IPS DF 4.7 (cell line): ENCODE data around the gene SH2D6.
"Not testable (repeated sequence)": the region's sequence is repeated elsewhere in the genome, so short reads cannot be mapped to it uniquely, and the experiment has no call there.

Experiments used
- DNase-seq: peaks from one replicate; pipeline ENCODE4 v3.0.0-alpha.2; 2013; ENCODE audit warnings: low spot score; ENCODE audit errors: extremely low read depth

SH2D6 gene

DNA sequence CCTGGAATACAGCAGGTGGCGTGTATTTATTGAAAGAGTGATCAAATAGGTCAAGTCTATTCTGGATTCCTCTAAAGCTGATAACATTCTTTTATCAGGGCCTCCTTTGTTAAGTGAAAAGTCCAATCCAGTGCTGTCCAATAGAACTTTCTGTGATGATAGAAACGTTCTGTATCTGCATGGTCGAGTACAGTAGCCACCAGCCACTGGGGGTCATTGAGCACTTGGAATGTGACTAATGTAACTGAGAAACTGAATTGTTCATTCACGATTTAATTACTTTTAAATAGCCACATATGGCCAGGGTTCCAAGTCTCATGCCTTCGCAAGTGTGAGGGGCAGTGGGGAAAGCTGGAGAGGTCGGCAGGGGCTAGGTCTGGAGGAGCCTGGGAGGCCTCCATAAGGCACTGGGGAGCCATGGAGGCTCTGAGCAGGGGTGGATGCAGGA lies 20.5 kb downstream of the SH2D6 start:
- DNase-seq: no peak

DNA sequence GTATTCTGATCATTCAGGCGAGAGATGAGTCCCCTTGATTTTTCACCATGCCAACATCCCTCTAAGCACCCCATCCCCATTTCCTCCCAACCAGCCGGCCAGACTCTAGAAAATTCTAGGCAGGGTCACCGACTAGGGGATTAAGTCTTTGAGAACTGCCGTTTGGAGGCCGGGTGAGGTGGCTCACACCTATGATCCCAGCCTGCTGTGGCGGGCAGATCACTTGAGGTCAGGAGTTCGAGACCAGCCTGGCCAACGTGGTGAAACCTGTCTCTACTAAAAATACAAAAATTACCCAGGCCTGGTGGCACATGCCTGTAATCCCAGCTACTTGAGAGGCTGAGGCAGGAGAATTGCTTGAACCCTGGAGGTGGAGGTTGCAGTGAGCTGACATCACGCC lies 21.1 kb downstream of the SH2D6 start:
- not testable (repeated sequence) for DNase-seq

- DNase-seq: no peak
Measured at GRCh38 chr2:85439986-85440385, 21.5 kb downstream of the SH2D6 start.

DNA sequence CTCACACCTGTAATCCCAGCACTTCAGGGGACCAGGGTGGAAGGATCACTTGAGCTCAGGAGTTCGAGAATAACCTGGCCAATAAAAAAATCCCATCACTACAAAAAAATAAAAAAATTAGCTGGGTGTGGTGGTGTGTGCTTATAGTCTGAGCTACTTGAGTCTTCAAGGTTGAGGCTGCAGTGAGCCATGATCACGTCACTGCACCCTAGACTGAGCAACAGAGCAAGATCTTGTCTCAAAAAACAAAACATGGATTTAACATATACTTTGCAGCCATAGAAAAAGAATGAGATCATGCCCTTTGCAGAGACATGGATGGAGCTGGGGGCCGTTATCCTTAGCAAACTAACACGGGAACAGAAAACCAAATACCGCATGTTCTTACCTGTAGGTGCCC lies 22.2 kb downstream of the SH2D6 start:
- DNase-seq: no peak

GRCh38 chr2:85441864-85442263 lies 23.4 kb downstream of the SH2D6 start:
- no peak for DNase-seq

- DNase-seq: no peak
Measured at GRCh38 chr2:85444629-85445172, 26.2 kb downstream of the SH2D6 start.

DNA sequence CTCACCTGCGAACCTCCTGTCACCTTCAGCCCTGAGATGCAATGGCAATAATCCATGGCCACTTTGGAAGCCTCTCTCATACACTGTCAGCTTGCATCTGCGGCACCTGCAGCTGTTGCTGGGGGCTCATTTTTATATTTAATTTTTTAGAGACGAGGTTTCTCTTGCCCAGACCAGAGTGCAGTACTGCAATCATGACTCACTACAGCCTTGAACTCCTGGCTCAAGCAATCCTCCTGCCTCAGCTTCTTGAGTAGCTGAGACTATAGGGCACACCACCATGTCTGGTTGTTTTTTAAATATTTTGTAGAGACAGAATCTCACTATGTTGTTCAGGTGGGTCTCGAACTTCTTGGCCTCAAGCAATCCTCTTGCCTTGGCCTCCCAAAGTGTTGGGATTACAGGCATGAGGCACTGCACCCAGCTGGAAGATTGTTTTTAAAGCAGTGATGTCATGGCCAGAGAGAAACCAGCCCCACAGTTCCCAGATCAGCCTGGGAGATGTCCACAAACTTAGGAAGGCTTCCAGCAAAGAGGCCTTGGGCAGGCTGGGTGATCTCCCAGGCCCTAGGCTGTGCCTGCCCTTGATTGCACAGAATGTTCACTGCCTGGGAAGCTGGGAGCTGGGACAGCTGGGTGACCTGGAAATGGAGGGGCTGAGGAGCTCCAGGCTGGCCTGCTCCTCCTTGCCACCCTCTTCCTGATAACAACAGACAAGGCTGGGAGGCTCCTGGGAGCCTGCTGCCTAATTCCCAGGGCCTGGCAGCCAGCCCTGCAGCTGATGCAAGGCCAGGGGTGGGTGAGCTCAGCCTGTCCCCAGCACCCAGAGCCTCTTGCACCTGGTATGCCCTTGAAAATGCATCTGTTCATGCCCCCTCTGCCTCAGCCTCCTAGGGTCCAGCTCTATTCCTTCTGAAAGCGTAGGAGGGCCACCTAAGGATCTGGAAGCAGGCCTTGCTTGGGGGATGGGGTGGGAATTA lies 27.1 kb downstream of the SH2D6 start:
- no peak for DNase-seq

DNA sequence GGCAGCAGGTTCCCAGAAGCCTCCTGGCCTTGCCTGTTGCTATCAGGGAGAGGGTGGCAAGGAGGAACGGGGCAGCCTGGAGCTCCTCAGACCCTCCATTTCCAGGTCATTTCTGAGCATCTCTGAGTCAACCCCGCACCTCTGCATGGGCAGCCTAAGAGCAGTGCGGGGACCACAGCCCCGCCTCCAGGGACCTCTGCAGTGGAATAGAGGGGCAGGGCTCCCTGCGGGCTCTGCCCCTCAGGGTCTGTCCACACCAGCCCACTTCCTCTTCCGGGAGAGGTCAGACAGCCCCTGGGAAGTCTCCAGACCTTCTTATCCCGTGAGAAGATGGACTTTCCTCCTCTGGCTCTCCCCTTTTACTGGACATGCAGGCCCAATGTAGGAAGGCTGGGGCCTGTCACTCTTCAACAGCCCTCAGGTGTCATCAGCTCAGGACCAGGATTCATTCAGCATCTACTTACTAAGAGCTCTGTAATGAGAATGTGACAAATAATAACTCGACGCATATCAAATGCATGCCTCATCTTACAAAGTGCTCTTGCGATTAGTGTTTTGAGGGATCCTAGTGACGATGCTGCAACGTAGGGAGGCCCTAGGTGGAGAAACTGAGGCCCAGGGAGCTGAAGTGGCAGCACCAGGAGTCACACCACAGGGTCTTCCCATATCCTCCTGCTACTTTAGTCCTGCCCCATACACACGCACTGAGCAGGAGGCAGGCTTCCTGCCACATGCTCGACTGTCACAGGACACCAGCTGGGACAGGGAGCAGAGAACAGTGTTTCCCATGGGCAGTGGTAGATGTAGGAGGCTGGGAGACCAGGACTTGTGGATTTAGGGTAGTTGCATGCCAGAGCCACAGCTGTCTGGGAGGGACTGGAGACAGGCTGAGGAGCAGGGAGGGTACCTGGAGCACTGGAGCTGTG lies 28.0 kb downstream of the SH2D6 start:
- no peak for DNase-seq

DNA sequence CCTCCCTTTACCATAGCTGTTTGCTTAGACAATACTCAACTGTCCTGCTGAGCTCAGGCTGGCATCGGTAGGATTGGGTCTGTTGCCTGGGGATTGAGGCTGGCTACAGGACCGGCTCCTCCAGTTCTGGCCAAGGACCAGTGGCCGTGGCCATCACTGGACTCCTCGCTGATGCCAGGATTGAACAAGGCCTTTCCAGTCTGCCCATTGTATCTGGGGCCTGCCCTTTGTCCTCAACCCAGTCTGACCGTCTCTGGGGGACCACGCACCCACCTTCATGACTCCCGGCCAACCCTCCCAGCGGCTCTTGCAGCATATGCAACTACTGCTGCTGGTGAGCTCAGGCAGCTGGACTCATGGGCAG lies 28.7 kb downstream of the SH2D6 start:
- no peak for DNase-seq

GRCh38 chr2:85448461-85449213 lies 30.1 kb downstream of the SH2D6 start:
- DNase-seq: no peak

DNA sequence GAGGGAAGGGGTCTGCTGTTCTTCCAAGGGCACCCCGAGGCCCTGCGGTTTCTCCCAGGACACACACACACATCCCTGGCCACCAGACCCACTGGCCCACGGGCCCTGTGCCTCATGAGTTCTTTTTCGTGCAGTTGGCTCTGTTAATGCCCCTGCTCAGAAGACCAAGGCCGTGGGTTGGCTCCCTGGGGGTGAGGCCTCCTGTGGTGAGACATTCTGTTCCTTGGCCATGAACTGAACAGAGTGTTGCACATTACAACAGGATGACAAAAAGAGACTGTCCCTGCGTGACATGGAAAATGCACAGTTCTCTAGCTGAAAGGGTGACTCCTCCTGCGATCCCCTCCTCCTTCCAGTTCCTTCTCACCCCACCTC lies 30.7 kb downstream of the SH2D6 start:
- no peak for DNase-seq

GRCh38 chr2:85452237-85452636 lies 33.7 kb downstream of the SH2D6 start:
- DNase-seq: no peak

DNA sequence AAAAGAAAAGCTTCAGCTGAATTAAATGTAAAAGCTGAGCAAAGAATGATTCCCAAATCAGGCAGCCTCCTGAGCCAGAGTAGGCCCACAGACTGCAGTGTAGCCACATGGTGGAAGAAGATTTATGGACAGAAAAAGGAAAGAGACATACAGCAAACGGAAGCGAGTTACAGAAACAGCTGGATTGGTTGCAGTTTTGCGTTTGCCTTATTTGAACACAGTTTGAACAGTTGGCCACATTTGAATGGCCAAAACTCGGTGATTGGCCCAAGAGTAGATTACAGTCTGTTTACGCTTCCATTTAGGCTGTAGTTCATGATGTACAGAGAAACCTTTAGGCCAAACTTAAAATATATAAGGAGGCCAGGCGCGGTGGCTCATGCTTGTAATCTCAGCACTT lies 35.1 kb downstream of the SH2D6 start:
- no peak for DNase-seq

DNA sequence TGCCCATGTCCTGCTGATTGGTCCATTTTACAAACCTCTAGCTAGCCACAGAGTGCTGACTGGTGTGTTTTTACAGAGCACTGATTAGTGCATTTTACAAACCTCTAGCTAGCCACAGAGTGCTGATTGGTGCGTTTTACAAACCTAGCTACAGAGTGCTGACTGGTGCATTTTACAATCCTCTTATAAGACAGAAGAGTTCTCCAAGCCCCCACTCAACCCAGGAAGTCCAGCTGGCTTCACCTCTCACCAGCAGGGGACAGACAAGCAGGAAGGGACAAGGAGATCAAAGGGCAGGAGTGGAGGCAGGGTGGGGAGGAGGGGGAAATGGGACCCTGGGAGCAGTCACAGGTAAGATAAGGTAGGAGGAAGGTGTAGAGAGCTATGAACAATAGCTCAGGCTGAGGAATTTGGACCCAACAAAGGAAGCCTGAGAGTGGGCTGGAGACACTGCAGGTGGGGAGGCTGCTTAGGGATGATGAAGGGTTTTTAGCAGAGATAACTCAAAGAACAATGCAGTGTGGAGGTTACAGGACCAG lies 37.1 kb downstream of the SH2D6 start:
- no peak for DNase-seq

- DNase-seq: no peak
Measured at GRCh38 chr2:85457043-85457442, 38.5 kb downstream of the SH2D6 start.

GRCh38 chr2:85457877-85458316 lies 39.4 kb downstream of the SH2D6 start:
- DNase-seq: no peak

GRCh38 chr2:85458601-85459563 lies 40.4 kb downstream of the SH2D6 start:
- DNase-seq: no peak

GRCh38 chr2:85459771-85460170 lies 41.3 kb downstream of the SH2D6 start:
- no peak for DNase-seq

GRCh38 chr2:85462322-85462721 lies 43.8 kb downstream of the SH2D6 start:
- DNase-seq: no peak
